ENCODE data around the gene BGN. TPM values are rescaled to one million over a fixed set of nuclear protein-coding genes. Genes with fewer than 3 reads are reported as not detected.
A peak's percentile ranks its signal among the peaks of the same experiment; 100 is the strongest.

The BGN gene
- not detected for polyA plus RNA-seq (ENCODE audit: low read depth in 6 of 6)

- ATAC-seq (ENCODE audit: low read depth in 2 of 2): peak in 1 of 2 donors; percentile 20
- Mint-ChIP-seq H3K9me3 (peaks cover 0 to 1% (median 0%) of the 10 kb centered on the region in 7 donors), H3K36me3 (no peaks in the 10 kb centered on the region), H3K27me3 (peaks cover 0 to 12% (median 9%) of the 10 kb centered on the region in 3 donors), H3K27ac (peak within 1 kb of the TSS in 1 of 6 donors; percentile 73), H3K4me1 (peaks cover 0 to 6% (median 3%) of the 10 kb centered on the region in 3 donors), H3K4me3 (peak within 1 kb of the TSS in 1 of 8 donors; percentile 55)
- DNase-seq: no peak
These were observed at the start of gene BGN for GRCh38 chrX:153494541-153495361. Gene BGN, plus strand, starts transcription at chrX:153494980. Its CDS starts 9,652 bp downstream, at chrX:153504632.

- H3K27ac Mint-ChIP-seq: no peak overlapping the region
- H3K4me1 Mint-ChIP-seq: no peaks in the 10 kb centered on the region
- no peaks in the 10 kb centered on the region for H3K27me3 Mint-ChIP-seq
- no peaks in the 10 kb centered on the region for H3K36me3 Mint-ChIP-seq
- H3K4me3 Mint-ChIP-seq: no peak overlapping the region
- no peak for ATAC-seq (ENCODE audit: low read depth in 2 of 2)
- no peak for DNase-seq
- peaks cover 0 to 4% (median 0%) of the 10 kb centered on the region in 7 donors for H3K9me3 Mint-ChIP-seq
These were observed 49.5 kb upstream of the BGN start for GRCh38 chrX:153445106-153445855.

- no peaks in the 10 kb centered on the region for H3K27me3 Mint-ChIP-seq
- ATAC-seq (ENCODE audit: low read depth in 2 of 2): no peak
- no peaks in the 10 kb centered on the region for H3K9me3 Mint-ChIP-seq
- H3K4me1 Mint-ChIP-seq: no peaks in the 10 kb centered on the region
- peaks cover 0 to 3% of the 10 kb centered on the region in 2 donors for H3K36me3 Mint-ChIP-seq
- H3K27ac Mint-ChIP-seq: peak within 1 kb of the TSS in 1 of 6 donors; percentile 66
- DNase-seq: no peak
- no peak within 1 kb of the TSS for H3K4me3 Mint-ChIP-seq
These were observed 48.7 kb upstream of the BGN start, which contains the start of gene TREX2 for GRCh38 chrX:153445856-153446635. Gene TREX2, minus strand, starts transcription at chrX:153446056. Its CDS starts 626 bp downstream, at chrX:153445430.

GRCh38 chrX:153446636-153446936 is 48.2 kb upstream of the BGN start:
- H3K9me3 Mint-ChIP-seq: peaks cover 0 to under 1% (median 0%) of the 10 kb centered on the region in 7 donors
- ATAC-seq (ENCODE audit: low read depth in 2 of 2): no peak
- H3K4me3 Mint-ChIP-seq: no peak overlapping the region
- no peaks in the 10 kb centered on the region for H3K4me1 Mint-ChIP-seq
- H3K36me3 Mint-ChIP-seq: peaks cover 0 to 8% of the 10 kb centered on the region in 2 donors
- no peak for DNase-seq
- H3K27ac Mint-ChIP-seq: no peak overlapping the region
- H3K27me3 Mint-ChIP-seq: no peaks in the 10 kb centered on the region

DNA sequence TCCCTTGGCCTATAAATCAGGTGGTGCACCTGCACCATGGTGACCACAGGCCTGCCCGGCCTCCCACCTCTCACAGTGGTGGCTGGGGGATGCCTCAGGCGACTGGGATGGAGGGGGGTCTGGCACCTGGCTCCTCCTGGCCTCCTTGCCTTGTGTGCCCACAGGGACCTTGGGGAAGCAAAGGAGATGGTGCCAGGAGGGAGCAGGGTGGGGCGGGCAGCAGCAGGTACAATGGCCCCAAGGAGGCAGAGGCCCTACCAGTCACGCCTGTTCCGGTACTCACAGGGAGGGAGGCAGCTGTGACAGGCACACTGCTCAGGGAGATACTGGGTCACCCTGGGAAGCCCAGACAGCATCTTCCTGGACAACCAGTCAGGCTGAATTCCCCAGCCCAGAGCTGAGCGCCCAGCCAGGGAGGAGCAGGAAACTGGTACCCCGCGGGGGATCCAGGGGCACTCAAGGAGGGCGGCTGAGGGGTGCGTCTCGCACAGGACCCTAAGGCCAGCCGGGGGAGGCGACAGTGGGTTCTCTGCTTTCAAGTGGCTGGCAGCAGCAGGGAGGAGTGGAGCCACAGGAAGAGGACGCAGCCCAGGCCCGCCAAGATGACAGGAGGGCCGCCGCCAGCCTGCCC is 47.7 kb upstream of the BGN start:
- H3K27me3 Mint-ChIP-seq: no peaks in the 10 kb centered on the region
- H3K36me3 Mint-ChIP-seq: peaks cover 0 to 8% of the 10 kb centered on the region in 2 donors
- H3K9me3 Mint-ChIP-seq: peaks cover 0 to 1% (median 0%) of the 10 kb centered on the region in 7 donors
- ATAC-seq (ENCODE audit: low read depth in 2 of 2): no peak
- H3K4me3 Mint-ChIP-seq: no peak overlapping the region
- no peaks in the 10 kb centered on the region for H3K4me1 Mint-ChIP-seq
- no peak overlapping the region for H3K27ac Mint-ChIP-seq
- DNase-seq: no peak

DNA sequence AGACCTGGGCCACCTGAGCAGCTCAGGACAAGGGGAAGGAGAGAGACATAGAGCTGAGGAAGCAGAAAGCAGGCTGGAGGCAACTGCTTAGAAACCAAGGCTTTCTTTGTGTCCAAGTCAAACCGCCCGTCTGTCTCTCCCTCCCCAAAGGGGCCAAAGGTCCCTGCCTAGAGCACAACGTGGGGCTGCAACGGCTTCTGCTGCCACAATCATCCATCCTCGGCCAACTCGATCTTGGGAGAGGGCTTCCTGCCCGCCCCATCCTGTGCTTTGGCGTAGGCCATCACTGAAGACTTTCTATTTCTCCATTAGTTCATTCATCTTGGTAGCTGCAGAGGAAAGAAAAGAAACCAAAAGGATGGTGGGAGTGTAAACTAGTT is 47.2 kb upstream of the BGN start:
- no peak overlapping the region for H3K4me3 Mint-ChIP-seq
- peaks cover 0 to 1% (median 0%) of the 10 kb centered on the region in 7 donors for H3K9me3 Mint-ChIP-seq
- ATAC-seq (ENCODE audit: low read depth in 2 of 2) (no peak), DNase-seq (no peak)
- peaks cover 0 to 8% of the 10 kb centered on the region in 2 donors for H3K36me3 Mint-ChIP-seq
- no peaks in the 10 kb centered on the region for H3K27me3 Mint-ChIP-seq
- no peak overlapping the region for H3K27ac Mint-ChIP-seq
- H3K4me1 Mint-ChIP-seq: no peaks in the 10 kb centered on the region

DNA sequence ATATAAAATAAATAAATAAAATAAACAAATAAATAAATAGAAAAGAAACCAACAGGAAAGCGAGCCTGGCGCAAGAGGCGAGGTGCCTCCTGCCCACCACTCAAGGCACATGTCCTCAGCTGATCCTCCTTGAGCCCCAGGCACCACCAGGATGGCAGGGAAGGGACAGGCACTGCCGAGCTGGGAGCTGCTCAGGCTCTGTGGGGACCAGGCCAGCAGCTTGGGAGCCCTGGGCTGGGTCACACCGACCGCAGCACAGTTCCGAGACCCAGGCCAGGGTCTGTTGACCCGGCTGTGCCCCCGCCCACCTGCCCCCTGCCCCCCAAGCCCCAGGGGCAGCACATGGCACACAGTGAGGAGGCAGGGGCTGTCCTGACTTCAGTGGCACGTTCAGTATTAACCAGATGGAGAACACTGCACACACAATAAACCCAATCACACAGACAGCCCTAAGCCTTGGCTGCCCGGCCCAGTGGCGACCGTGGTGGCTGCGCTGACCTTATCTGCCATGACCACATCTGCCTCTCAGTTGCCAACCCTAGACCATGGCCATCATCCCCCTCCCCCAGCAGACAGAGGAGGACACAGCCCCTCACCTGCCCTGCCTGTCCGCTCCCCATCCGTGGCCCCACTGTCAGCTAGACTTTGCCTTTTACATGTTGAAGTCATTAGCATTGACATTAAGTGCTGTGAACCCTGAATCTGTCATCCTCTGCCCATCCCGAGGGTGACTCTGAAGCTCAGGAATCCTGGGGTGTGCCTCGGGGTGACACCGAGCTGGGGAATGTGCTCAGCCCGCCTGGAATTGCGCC is 46.0 kb upstream of the BGN start:
- DNase-seq (no peak), ATAC-seq (ENCODE audit: low read depth in 2 of 2) (no peak)
- H3K27me3 Mint-ChIP-seq: no peaks in the 10 kb centered on the region
- H3K36me3 Mint-ChIP-seq: peaks cover 0 to 8% of the 10 kb centered on the region in 2 donors
- H3K27ac Mint-ChIP-seq: no peak overlapping the region
- no peaks in the 10 kb centered on the region for H3K4me1 Mint-ChIP-seq
- no peak overlapping the region for H3K4me3 Mint-ChIP-seq
- peaks cover 0 to 1% (median 0%) of the 10 kb centered on the region in 7 donors for H3K9me3 Mint-ChIP-seq

- H3K9me3 Mint-ChIP-seq: peaks cover 0 to 1% (median 0%) of the 10 kb centered on the region in 7 donors
- H3K36me3 Mint-ChIP-seq: peaks cover 0 to 8% of the 10 kb centered on the region in 2 donors
- no peak for ATAC-seq (ENCODE audit: low read depth in 2 of 2)
- peak overlapping the region in 1 of 6 donors; percentile 33 for H3K27ac Mint-ChIP-seq
- no peaks in the 10 kb centered on the region for H3K27me3 Mint-ChIP-seq
- H3K4me3 Mint-ChIP-seq: no peak overlapping the region
- no peaks in the 10 kb centered on the region for H3K4me1 Mint-ChIP-seq
- no peak for DNase-seq
These were observed 45.2 kb upstream of the BGN start for GRCh38 chrX:153449368-153450113.

DNA sequence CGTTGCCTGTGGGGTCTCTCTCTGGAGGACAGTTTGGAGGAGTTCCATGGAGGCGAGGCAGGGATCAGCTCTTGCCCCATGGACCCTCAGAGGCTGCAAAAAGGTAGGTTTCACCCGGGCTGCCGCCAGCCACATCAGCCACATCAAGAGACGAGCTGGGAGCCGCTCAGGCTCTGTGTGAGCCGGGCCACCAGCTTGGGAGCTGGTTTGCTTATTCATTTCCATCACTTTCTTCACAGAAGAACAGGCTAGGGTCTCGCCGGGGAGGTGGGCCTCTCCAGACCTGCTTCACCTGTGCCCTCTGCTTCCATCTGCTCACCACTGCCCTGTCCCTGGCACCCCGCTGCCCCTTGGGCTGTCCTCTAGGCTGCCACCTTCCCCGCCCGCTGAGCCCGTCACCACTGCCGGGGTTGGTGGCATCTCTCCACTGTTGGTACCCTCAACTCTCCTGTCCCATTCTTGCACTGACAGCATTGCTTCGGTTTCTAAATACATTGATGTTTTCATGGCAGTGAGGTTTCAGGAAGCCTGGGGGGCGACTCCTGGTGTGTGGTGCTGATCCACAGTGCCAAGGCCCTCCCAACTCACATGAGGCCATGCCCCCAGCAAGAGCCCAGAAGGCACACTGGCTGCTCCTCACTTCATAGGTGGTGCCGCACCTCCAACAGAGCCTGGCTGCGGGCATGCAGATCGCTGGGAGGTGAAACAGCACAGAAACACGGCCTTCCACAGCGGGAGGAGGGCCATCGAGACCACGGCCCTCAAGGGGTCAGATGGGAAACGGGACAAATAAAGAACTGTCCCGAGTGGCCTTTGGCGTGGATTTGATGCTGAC is 44.4 kb upstream of the BGN start:
- Mint-ChIP-seq H3K27ac (no peak overlapping the region), H3K4me1 (no peaks in the 10 kb centered on the region), H3K9me3 (peaks cover 0 to 1% (median 0%) of the 10 kb centered on the region in 7 donors), H3K4me3 (peak overlapping the region in 1 of 8 donors; percentile 23), H3K27me3 (no peaks in the 10 kb centered on the region), H3K36me3 (peaks cover 0 to 8% of the 10 kb centered on the region in 2 donors)
- DNase-seq (no peak), ATAC-seq (ENCODE audit: low read depth in 2 of 2) (no peak)

DNA sequence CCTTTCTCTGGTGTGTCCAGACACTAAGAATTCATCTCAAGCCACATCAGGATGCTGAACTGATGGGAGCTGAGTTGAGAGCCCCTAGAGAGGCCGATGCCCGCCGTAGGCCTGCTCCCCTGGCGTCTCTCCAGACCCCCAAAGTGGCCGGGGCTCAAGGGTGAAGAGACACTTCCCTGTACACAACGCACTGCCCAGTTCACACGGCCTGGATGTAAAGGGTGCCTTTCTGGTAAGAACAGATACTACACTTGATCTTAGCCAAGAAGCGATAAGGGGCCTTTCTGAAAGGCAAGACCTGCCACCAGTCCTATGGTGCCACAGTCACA is 43.9 kb upstream of the BGN start:
- Mint-ChIP-seq H3K27ac (no peak overlapping the region), H3K36me3 (peaks cover 0 to 8% of the 10 kb centered on the region in 2 donors), H3K27me3 (no peaks in the 10 kb centered on the region), H3K4me1 (no peaks in the 10 kb centered on the region), H3K4me3 (no peak overlapping the region), H3K9me3 (peaks cover 0 to 1% (median 0%) of the 10 kb centered on the region in 7 donors)
- no peak for DNase-seq
- no peak for ATAC-seq (ENCODE audit: low read depth in 2 of 2)

- ATAC-seq (ENCODE audit: low read depth in 2 of 2): no peak
- DNase-seq: no peak
- H3K36me3 Mint-ChIP-seq: peaks cover 0 to 8% of the 10 kb centered on the region in 2 donors
- no peak overlapping the region for H3K27ac Mint-ChIP-seq
- peaks cover 0 to 1% (median 0%) of the 10 kb centered on the region in 7 donors for H3K9me3 Mint-ChIP-seq
- H3K4me1 Mint-ChIP-seq: no peaks in the 10 kb centered on the region
- H3K27me3 Mint-ChIP-seq: no peaks in the 10 kb centered on the region
- H3K4me3 Mint-ChIP-seq: no peak overlapping the region
These were observed 39.8 kb upstream of the BGN start for GRCh38 chrX:153454901-153455550.
